ENCODE results near the gene TUBGCP2. TPM values are rescaled to one million over a fixed set of nuclear protein-coding genes. Genes with fewer than 3 reads are reported as not detected.

The TUBGCP2 gene
- total and polyA plus RNA-seq, 7 donors: 20.3 to 53.2 (median 33.8) TPM

DNA sequence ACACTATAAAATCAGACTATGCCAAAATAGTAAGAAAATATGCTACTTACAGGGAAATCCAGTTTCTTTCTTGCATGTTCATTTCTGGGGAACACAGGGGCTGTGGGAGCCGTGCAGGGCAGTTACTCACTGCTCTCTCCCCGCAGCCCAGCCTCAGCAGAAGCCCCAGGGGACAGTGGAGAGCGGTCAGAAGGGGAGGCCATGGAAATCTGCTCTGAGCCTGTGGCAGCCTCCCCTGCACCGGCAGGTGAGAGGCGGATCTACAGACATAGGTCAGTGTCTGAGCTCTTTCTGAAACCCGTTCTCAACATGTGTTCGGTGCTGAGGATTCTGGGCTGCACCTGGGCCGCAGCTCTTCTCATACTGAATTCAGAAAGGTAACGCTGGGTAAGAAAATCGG lies 2.9 kb upstream of the TUBGCP2 start:
- Histone ChIP-seq H3K4me1 (peaks cover 19% of the 10 kb centered on the region), H3K36me3 (ENCODE audit: insufficient read depth in 1 of 2, low read depth in 1 of 2) (peaks cover 0 to 37% of the 10 kb centered on the region in 2 donors), H3K4me3 (no peak overlapping the region), H3K27me3 (ENCODE audit: insufficient read depth in 3 of 3, low read length in 2 of 3) (peaks cover 0 to 3% (median 0%) of the 10 kb centered on the region in 3 donors), H3K9me3 (no peaks in the 10 kb centered on the region), H3K27ac (no peak overlapping the region)
- WGBS, 3 donors: 84 to 88% (median 88%) methylated on average over 10 of the region's 10 CpGs
- intact Hi-C loops (cut with DNase I): loop anchor here (5.0 to 10.0 kb wide), 2 partner anchors 61 to 477 kb away; partner anchors contain the start of gene ECHS1 (in 1 of the 2)
- TF ChIP-seq, protein P1, sequence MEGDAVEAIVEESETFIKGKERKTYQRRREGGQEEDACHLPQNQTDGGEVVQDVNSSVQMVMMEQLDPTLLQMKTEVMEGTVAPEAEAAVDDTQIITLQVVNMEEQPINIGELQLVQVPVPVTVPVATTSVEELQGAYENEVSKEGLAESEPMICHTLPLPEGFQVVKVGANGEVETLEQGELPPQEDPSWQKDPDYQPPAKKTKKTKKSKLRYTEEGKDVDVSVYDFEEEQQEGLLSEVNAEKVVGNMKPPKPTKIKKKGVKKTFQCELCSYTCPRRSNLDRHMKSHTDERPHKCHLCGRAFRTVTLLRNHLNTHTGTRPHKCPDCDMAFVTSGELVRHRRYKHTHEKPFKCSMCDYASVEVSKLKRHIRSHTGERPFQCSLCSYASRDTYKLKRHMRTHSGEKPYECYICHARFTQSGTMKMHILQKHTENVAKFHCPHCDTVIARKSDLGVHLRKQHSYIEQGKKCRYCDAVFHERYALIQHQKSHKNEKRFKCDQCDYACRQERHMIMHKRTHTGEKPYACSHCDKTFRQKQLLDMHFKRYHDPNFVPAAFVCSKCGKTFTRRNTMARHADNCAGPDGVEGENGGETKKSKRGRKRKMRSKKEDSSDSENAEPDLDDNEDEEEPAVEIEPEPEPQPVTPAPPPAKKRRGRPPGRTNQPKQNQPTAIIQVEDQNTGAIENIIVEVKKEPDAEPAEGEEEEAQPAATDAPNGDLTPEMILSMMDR (IDR thresholded peaks at IDR 0.05): no peak
- DNase-seq: no peak
- no peak for ATAC-seq

DNA sequence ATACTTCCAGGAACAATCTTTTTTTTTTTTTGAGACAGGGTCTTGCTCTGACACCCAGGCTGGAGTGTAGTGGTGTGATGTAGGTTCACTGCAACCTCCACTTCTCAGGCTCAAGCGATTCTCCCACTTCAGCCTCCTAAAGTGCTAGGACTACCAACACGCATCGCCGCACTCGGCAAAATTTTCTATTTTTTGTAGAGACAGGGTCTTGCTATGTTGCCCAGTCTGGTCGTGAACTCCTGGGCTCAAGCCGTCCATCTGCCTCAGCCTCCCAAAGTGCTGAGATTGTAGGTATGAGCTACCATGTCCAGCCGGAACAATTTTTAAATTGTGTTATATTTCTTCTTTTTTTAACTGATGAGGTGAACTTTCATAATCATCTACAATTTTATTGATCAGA lies 2.1 kb upstream of the TUBGCP2 start:
- 95 to 96% (median 96%) methylated on average over 8 of the region's 8 CpGs for WGBS, 3 donors
- ATAC-seq: no peak
- Histone ChIP-seq H3K36me3 (ENCODE audit: insufficient read depth in 1 of 2, low read depth in 1 of 2) (peaks cover 0 to 37% of the 10 kb centered on the region in 2 donors), H3K4me3 (no peak overlapping the region), H3K4me1 (peaks cover 26% of the 10 kb centered on the region), H3K9me3 (no peaks in the 10 kb centered on the region), H3K27ac (no peak overlapping the region), H3K27me3 (ENCODE audit: insufficient read depth in 3 of 3, low read length in 2 of 3) (no peaks in the 10 kb centered on the region)
- TF ChIP-seq, protein P1 (IDR thresholded peaks at IDR 0.05): no peak
- no peak for DNase-seq
- intact Hi-C loops (cut with DNase I): loop anchor here (5.0 to 10.0 kb wide), 2 partner anchors 62 to 476 kb away; partner anchors contain the start of gene ECHS1 (in 1 of the 2)

DNA sequence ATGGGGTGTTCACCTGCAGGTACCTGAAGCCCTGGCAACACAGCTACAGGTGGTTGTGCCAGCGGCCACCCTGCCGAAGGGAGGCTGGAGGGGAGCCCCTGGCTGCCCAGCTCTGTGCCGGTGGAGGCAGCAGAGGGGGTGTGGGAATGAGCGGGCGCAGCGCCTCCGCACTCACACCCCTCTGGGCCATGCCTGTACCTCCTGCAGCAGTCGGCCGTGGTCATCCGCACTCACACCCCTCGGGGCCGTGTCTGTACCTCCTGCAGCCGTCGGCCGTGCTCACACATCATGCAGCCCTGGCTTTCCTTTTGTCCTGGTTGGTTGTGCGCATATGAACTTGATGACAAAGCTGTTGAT lies 1.7 kb upstream of the TUBGCP2 start:
- Histone ChIP-seq H3K9me3 (no peaks in the 10 kb centered on the region), H3K27ac (no peak overlapping the region), H3K27me3 (ENCODE audit: insufficient read depth in 3 of 3, low read length in 2 of 3) (no peaks in the 10 kb centered on the region), H3K4me3 (no peak overlapping the region), H3K36me3 (ENCODE audit: insufficient read depth in 1 of 2, low read depth in 1 of 2) (peaks cover 0 to 37% of the 10 kb centered on the region in 2 donors), H3K4me1 (peaks cover 26% of the 10 kb centered on the region)
- TF ChIP-seq, protein P1 (IDR thresholded peaks at IDR 0.05): no peak
- ATAC-seq (no peak), DNase-seq (no peak)
- 92 to 98% (median 94%) methylated on average over 16 of the region's 16 CpGs for WGBS, 3 donors
- intact Hi-C loops (cut with DNase I): loop anchor here (5.0 to 10.0 kb wide), 2 partner anchors 62 to 476 kb away; partner anchors contain the start of gene ECHS1 (in 1 of the 2)

DNA sequence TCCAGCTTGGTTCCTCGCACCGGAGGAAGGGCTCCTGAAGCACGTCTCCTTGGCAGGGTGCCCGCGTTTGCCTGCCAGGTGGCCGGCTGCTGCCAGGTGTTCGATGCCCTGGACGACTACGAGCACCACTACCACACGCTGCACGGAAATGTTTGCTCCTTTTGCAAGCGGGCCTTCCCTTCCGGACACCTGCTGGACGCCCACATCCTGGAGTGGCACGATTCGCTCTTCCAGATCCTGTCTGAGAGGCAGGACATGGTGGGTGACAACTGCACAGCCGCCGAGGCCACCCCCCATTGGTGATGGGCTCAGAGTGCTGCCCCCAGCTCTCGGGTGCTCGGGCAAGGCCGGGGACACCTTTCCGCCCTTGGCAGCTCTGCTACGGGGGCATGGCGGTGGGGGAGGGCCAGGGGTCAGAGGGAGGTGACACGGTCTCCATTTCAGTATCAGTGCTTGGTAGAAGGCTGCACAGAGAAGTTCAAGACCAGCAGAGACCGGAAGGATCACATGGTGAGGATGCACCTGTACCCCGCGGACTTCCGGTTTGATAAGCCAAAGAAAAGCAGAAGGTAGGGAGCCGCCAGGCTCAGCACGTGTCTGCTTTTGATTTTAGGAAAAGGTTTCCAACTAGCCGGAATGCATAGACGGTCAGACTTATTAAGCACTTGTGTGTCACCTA lies 1.2 kb upstream of the TUBGCP2 start:
- no peak for DNase-seq
- Histone ChIP-seq H3K4me1 (peaks cover 26% of the 10 kb centered on the region), H3K9me3 (no peaks in the 10 kb centered on the region), H3K27ac (peak overlapping the region; percentile 99), H3K36me3 (ENCODE audit: insufficient read depth in 1 of 2, low read depth in 1 of 2) (peaks cover 0 to 37% of the 10 kb centered on the region in 2 donors), H3K27me3 (ENCODE audit: insufficient read depth in 3 of 3, low read length in 2 of 3) (no peaks in the 10 kb centered on the region), H3K4me3 (peak overlapping the region; percentile 97)
- 80 to 84% (median 80%) methylated on average over 33 of the region's 33 CpGs for WGBS, 3 donors
- intact Hi-C loops (cut with DNase I): loop anchor here (2.0 to 10.0 kb wide), 3 partner anchors 49 to 475 kb away; partner anchors contain the start of gene ECHS1 (in 1 of the 2)
- ATAC-seq: no peak
- TF ChIP-seq, protein P1 (IDR thresholded peaks at IDR 0.05): no peak

Measured in psoas muscle (tissue), 8 donors.